GM21360 (cell line): Measurements from ENCODE around the gene LIMS3.
"Not testable (repeated sequence)": the region's sequence is repeated elsewhere in the genome, so short reads cannot be mapped to it uniquely, and the experiment has no call there.

Experiments
- ATAC-seq: cut with Tn5 transposase; IDR thresholded peaks from one replicate; pipeline ENCODE4 v1.9.1; 2021; ENCODE audit warnings: mild to moderate bottlenecking, moderate library complexity; ENCODE audit not compliant: unreplicated experiment

Gene LIMS3, protein sequence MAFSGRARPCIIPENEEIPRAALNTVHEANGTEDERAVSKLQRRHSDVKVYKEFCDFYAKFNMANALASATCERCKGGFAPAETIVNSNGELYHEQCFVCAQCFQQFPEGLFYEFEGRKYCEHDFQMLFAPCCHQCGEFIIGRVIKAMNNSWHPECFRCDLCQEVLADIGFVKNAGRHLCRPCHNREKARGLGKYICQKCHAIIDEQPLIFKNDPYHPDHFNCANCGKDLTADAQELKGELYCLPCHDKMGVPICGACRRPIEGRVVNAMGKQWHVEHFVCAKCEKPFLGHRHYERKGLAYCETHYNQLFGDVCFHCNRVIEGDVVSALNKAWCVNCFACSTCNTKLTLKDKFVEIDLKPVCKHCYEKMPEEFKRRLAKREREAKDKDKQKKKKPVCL

DNA sequence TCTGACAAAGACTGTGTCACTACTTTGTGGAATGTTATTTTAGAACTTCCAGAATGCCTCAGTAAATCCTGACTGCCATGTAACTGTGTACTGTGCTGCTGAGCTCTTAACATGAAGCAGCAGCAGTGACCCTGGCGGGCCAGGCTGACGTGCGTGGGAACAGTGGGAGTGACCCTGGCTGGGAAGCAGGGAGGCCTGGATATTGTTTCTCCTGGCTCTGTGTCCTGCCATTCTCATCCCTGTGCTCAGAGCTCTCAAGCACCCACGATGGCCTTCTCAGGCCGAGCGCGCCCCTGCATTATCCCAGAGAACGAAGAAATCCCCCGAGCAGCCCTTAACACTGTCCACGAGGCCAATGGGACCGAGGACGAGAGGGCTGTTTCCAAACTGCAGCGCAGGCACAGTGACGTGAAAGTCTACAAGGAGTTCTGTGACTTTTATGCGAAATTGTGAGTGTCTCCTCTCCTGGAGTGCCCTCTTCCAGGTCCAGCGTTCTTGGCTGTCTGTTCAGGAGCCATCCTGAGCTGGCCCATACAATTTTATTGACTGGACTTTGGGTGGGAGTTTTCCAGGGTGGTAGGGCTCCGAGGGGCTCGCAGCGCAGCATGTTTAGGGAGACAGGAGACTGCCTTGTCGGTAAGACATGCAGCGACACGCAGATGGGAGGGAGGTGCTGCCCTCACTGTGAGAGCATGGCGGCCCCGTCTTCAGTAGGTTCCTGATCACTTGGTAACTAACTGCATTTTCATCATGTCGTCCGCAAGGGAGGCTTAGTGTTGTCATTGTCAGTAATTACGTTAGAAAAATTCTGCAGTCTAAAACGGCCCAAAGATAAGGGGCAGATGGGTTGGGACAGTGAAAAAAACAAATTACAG, at the start of gene LIMS3:
Gene LIMS3 (plus strand): TSS at position 227 of the 875 bp plus-strand sequence. CDS start 41 bp downstream, at position 268.
- not testable (repeated sequence) for ATAC-seq

DNA sequence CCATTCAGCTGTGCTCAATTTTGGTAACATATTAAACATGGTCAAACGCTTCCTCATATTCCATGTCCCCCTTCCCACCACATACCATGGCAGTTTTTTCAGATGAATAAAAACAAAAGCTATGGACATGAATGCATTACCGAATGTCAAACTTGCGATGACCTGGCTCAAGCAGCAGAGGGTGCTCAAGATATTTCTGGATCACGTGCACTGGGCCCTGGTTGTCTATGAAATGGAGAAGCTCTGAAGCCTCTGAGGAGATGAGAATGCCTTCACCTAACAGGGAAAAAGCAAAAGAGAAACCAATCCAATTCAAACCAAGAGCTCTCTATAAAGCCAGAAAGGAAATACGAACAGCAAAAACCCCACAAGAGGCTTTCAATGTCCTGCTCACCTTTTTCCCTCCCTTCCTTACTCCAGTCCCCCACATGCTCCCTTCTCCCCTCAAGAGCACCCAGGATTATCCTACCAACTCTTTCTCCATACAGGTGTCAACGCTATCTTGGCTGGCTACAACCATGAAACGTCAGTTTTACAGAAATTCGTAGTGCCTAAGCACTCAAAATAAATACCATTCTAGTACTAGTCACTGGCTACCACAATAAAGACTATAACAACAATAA, 27.2 kb upstream of the LIMS3 start:
- ATAC-seq, result peak; percentile 79

DNA sequence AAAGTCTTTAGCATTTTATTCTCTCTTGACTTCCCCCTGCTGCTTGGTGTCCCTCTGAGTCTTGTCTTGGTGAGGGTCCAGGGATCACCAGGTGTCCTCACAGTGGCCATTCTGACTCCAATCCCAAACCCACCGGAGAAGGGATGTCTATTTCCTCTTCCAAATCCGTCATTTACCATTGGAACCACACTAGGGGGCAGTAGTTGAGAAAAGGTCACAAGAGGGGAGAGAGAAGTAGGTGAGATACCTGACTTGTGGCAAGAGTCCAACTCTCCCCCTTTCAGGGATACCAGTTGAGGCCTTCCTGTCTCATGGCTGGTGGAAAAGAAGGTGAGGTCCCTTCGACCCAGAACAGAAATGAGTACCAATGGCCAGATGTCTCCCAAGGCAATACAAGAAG, 21.9 kb upstream of the LIMS3 start:
- not testable (repeated sequence) for ATAC-seq

DNA sequence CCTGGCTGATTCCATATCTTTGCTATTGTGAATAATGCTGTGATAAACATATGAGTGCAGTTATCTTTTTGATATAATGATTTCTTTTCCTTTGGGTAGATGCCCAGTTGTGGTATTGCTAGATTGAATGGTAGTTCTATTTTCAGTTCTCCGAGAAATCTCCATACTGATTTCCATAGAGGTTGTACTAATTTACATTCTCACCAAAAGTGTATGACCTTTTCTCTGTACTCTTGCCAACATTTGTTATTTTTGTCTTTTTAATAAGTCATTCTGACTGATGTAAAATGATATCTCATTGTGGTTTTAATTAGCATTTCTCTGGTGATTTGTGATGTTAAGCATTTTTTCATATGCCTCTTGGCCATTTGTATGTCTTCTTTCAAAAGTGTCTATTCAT, 16.4 kb upstream of the LIMS3 start:
- ATAC-seq, result not testable (repeated sequence)

DNA sequence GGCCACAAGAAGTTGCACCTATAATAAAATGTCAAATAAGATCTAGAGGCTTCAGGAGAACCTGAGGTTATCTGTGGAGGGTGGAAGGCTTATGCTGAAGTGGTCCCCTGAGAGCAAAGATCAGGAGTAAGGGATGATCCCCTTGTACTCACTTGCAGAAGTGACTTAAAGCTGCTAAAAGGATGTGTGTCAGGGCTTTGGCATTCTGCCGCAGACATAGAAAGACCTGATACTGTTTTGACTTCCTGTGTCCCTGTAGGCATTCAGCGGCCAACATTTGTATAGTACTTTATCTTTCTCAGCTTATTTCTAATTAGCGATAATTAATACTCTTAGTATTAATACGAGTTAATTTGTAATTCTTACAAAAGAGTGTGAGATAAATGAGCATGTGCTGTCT, 10.1 kb upstream of the LIMS3 start:
- ATAC-seq, result not testable (repeated sequence)

DNA sequence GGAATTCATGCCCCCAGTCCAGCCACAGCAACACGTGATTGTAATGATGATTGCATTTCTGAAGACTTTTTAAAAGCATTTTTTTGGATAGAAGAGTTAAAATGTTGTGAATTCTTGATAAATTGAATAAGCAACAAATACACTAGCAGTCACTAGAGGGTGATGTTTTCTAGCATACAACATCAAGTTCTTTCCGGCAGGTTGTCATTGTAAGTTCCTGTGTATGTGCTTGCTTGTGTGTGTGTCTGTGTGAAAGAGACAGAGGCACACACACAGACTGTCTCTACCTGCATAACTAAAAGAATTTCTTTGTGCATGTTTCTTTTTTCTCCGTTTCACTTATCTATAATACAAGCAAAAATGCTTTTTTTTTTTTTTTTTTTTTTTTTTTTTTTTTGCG, 8.6 kb upstream of the LIMS3 start:
- not testable (repeated sequence) for ATAC-seq

DNA sequence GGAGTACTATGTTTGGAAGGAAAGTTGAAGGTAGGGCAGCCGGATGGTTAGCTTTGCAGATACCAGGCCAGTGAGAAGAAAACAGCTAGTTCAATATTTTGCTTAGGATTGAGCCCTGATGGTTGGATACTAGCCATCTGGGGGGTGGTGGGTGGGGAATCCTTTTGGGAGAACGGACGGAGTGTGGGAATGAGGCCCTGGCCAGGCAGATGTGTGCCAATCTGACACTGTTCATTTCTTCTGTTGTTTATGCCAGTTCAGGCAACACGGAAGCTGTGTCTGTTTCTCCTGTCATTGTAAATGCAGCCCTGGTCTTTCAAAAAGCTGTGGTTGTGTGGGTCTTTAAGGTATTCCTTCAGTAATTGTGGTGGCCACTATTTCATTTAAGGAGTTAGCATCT, 7.5 kb upstream of the LIMS3 start:
- not testable (repeated sequence) for ATAC-seq

DNA sequence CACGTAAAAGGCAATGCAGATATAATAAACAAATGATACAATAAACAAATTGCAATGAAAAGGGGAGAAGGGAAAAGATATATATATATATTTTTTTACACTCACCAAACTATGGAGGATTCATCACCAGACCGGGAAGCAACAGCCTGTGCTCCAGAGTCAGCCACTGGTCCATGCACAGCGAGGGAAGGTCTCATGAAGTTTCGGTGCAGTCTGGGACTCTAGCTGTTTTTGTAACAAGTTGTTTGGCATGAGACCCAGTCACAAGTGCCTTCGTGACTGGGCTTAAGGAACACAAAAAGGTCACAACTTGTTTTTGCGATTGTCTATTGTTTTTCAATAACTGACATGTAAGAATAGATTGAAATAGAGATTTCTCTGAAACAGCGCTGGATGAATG, 4.8 kb upstream of the LIMS3 start:
- not testable (repeated sequence) for ATAC-seq

DNA sequence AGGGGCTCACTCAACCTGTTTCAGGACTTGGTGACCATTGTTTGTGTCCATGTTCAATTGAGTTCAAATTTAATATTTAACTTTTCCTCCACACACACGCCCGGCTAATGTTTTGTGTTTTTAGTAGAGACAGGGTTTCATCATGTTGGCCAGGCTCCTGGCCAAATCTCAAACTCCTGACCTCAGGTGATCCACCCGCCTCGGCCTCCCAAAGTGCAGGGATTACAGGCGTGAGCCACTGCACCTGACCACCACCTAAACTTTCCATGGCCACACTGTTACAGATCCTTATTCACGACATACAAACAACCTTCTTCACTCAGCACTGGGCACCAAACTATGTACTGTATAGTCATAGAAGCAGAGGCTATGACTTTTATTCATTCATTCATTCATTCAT, 4.3 kb upstream of the LIMS3 start:
- not testable (repeated sequence) for ATAC-seq

DNA sequence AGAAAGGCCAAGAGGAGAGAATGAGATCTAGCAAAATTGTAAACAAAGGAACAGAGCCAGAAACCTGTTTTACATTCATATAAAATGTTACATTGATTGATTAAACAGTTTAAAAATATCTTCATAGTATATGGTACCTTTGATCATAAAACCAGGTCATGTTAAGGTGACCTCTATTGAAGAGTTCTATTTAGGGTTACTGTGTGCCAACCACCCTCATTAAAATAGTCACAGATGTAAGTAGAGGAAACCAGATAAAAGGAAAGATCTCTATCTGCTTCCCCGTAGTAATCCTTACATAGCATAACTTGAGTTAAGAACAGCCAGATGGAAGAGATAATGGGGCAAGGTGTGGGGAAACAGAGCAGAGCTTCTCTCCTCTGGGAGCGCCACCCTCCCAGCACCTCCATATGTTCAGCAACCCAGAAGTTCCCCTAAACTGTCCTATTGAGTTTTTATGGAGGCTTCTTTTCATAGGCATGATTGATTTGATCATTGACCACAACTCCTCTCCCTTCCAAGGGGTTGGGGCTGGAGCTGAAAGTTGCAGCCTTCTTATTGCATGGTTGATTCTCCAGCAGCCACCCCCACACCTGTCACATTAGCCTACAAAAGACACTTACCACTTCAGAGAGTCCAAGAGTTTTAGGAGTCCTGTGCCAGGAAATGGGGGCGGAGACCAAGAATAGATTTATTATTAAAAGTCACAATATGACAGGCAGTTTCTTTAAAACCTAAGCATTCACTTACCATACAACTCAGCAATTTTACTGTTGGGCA, 3.2 kb upstream of the LIMS3 start:
- ATAC-seq, result not testable (repeated sequence)

DNA sequence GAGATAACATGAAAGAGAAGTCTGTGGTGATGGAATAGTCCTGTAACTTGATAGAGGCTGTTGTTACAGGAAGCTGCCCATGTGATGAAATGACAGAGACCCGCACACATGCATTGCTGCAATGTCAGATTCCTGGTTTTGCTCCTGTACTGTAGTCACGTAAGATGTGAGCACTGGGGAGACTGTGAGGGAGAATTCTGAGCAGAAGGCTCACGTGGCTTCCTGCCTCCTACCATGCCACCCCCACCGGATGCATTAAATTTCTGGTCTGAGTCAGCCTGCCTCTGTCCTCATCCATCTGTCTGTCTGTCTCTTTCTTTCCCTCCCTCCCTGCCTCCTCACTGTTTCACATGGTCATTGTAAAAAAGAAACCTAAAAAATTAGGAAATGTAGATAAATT, 2.3 kb upstream of the LIMS3 start:
- ATAC-seq, result peak; percentile 94

DNA sequence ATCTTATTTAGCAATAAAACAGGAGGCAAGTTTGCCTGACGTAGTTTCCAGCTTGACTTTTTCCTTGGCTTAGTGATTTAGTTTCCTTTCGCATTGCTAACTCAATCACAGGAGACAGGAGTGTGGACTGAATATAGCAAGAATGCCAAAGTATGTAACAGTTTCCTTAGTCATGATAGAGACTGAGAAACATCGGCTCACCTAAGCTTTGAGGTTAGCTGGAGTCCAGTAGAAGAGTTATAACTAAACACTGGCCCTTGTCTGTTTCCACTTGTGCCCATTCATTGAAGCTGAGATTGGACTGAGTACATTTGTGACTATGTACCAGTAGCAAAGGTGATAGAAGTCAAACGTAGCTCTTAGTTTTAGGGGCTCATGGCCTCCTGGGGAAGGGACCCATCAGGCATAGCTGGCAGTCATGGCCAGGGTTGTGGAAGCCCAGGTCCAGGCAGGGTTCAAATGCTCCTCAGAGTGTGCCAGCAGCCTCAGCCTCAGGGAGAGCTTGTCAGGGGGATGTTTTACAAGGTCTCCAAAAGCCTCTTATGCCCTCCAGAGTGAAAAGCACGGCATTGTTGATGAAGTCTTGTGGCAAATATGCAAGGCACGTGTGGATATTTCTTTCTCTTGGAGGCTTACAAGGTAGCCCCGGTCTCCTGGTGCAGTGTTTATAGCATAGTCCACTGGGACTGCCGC, 573 bp upstream of the LIMS3 start:
- not testable (repeated sequence) for ATAC-seq

DNA sequence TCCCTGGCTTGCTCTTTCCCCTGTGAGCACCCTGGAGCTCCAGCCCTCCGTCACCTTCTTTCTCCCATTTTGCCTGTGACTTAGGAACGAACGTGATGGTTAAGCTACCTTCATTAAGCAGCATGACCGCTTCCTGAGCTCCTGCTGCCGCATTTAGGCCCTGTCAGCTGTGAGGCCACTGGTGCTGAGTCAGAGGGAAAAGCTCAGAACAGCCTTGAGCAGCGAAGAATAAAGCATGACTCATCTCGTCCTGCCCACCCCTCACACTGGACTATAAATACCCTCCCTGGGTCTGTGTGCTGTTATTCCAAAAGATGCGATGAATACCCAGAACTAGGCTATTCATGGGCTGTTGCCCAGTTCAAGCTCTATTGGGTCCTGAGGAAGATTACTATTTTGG, 7.3 kb downstream of the LIMS3 start:
- peak; percentile 89 for ATAC-seq

DNA sequence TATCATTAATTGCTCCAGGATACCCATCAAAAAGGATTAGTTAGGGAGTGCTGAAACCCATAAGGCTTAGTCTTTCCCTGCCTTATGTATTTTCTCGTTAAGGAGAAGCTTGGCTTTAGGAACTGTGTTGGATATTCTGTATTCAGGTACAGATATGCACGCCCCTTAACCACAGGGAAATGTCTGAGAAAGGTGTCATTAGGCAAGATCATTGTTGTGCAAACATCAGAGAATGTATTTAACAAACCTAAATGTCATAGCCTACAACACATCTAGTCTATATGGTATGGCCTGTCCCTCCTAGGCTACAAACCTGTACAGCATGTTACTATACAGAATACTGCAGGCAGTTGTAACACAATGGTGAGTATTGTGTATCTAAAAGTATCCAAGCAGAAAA, 10.1 kb downstream of the LIMS3 start:
- ATAC-seq, result not testable (repeated sequence)

DNA sequence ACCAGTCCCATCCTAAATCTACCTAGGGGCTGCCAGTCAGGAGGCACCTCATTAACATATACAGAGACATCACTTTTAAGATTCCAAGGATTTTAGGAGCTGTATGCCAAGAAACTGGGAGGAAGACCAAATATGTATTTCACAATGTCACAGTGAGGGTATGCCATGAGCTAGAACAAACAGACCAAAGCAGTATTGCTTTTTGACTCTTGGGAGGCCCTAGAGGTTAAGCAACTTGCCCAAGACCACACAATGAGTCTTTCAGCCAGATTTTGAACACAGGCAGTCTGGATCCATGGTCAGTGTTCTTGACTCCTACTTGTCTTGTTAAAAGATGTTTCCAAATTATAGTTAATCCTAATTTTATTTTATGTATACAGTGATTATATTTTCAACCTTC, 12.3 kb downstream of the LIMS3 start:
- not testable (repeated sequence) for ATAC-seq

DNA sequence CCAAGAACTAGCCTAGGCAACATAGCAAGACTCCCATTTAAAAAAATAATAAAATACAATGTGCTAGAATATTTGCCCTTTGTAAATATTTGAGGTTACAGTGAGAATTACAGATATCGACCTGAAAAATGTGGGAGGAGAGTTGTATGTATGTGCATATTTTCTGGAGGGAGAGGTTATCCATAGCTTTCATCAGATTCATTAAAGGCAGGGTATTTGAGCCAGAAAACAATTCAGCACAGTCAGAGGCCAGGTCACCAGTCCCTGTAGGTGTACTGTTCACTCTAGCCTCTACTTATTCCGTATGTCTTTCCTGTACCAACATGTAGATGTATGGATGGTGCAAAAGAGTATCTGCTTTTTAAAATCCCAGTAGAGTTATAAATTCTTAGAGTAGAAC, 15.4 kb downstream of the LIMS3 start:
- ATAC-seq, result not testable (repeated sequence)

DNA sequence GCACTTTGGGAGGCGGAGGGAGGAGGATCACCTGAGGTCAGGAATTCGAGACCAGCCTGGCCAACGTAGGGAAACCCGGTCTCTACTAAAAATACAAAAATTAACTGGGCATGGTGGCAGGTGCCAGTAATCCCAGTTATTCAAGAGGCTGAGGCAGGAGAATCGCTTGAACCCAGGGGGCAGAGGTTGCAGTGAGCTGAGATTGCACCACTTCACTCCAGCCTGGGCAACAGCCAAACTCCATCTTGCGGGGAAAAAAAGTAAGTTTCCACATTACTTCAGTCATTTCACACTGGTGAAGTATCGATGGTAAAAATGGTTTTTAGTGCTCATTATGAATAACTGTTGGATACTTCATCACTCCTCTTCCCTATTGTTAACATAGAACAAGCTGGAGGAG, 16.1 kb downstream of the LIMS3 start:
- ATAC-seq, result not testable (repeated sequence)

DNA sequence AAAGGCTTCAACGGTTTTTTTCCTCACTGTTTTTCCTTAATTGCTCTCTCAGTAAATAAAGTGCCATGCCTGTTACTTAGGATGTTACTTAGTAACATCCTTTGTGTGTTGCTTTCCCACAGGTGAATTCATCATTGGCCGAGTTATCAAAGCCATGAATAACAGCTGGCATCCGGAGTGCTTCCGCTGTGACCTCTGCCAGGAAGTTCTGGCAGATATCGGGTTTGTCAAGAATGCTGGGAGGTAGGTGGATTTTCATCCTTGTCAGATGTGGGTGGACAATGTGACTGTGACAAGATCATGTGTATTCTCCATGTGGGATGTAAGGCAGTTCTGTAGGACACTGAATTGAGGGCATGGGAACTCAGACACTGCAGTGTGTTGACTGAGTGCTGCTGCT, 17.3 kb downstream of the LIMS3 start:
- ATAC-seq, result not testable (repeated sequence)

DNA sequence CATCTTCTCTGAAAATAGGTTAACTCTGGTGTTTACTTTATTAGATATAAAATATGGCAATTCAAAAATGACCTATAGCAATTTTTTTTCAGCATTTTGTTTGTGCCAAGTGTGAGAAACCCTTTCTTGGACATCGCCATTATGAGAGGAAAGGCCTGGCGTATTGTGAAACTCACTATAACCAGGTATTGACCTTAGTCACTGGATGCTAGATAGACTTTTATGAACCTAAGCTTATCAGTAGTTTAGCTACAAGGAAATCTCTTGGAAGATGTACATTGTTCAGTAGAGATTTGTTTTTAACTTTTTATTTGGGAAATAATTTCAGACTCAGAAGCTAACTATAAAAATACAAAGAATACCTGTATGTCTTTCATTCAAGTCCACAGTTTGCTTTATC, 21.7 kb downstream of the LIMS3 start:
- not testable (repeated sequence) for ATAC-seq
